Ovary (tissue), 3 donors: ENCODE results near the gene PLEKHO1.

Source experiments
- POLR2A ChIP-seq: fragments of 450-650 bp; IDR thresholded peaks from one replicate; pipeline ENCODE4 v1.6.1; 2017; ENCODE audit warnings: antibody characterized with exemption, mild to moderate bottlenecking, moderate library complexity
- TF ChIP-seq, protein P1 (sequence below), 3 donors: fragments of 450-650 bp in 2 of 3; fragments of 200-600 bp in 1 of 3; IDR thresholded peaks; one replicate each; pipeline versions ENCODE4 v1.5.1 to v1.8.0; 2016 to 2022; ENCODE audit warnings: antibody characterized with exemption in 3 of 3, mild to moderate bottlenecking in 1 of 3
- donor health status: DM: no; HTN: no; CAD: no.

DNA sequence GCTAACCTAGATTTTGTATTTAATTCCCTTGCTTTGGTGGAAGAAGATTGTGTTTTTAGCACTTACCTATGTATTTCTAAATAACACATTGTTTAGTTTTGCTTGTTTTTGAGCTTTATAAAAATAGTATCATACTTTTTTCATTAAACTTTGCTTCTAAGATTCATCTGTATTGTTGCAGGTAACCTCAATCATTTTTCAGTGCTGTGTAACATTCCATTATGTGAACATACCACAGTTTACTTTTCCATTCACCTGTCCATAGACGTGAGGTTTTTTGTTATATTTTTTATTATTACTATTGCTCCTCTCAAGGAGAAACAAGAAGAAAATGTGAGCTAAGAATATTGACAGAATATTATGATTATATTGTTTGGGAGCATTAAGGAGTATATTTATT is 15.2 kb upstream of the PLEKHO1 start:
- TF ChIP-seq, protein P1, sequence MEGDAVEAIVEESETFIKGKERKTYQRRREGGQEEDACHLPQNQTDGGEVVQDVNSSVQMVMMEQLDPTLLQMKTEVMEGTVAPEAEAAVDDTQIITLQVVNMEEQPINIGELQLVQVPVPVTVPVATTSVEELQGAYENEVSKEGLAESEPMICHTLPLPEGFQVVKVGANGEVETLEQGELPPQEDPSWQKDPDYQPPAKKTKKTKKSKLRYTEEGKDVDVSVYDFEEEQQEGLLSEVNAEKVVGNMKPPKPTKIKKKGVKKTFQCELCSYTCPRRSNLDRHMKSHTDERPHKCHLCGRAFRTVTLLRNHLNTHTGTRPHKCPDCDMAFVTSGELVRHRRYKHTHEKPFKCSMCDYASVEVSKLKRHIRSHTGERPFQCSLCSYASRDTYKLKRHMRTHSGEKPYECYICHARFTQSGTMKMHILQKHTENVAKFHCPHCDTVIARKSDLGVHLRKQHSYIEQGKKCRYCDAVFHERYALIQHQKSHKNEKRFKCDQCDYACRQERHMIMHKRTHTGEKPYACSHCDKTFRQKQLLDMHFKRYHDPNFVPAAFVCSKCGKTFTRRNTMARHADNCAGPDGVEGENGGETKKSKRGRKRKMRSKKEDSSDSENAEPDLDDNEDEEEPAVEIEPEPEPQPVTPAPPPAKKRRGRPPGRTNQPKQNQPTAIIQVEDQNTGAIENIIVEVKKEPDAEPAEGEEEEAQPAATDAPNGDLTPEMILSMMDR (IDR thresholded peaks at IDR 0.05), result no peak
- no peak for TF ChIP-seq POLR2A
